Measurements from ENCODE around the gene SLC39A7. TPM values are rescaled to one million over a fixed set of nuclear protein-coding genes. Genes with fewer than 3 reads are reported as not detected.
A peak's percentile ranks its signal among the peaks of the same experiment; 100 is the strongest.

Gene SLC39A7
- total and polyA plus RNA-seq, 2 of the 13 experiments (the other 11 are each of a cell fraction or from before 2014, with no cell fraction given) = 142 to 229 TPM

DNA sequence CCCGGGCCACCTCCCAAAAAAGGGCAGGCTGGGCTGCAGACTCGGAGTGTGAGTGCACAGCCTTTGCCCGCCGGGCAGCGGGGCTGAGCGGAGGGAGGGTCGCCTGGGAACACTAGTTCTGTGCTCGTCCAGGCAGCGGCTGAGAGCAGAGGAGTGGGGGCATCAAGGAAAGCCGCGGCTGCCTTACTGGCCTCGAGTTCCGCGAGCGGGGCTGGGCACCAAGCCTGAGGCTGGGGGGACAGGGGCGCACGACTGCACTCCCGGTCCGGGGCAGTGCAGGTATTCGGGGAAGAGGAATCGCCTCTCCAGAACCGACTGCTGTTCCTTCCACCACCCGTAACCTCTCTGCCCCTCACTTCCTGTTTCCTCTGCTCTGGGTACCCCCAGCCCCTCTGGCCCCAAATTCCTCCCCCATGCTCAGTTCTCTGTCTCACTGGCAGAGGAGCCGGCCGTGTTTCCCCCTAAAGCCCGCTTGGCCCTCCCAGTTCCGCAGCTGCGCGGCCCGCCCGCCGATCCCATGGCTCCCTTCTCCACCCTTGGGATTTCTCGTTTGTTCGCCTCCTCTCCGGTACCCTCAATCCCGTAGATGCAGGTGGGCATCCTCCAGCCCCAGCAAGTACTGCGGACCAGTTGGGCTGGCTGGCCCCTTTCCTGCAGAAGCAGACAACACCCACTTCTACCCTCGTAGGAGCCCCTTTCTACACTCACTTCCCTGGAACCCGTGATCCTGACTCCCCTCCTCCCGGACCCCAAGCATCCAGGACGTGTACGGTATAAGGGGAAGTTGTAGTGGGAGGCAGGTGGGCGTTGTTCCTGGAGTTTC lies 12.7 kb downstream of the SLC39A7 start (continued):
- TF ChIP-seq REPIN1 (CRISPR knock-in tag; IDR thresholded peaks at IDR 0.05; ENCODE audit: borderline replicate concordance, low read depth) (0 out of 2 replicates have a peak, but pooled peaks have one; percentile 15), RFXAP (CRISPR knock-in tag; IDR thresholded peaks at IDR 0.05; ENCODE audit: borderline replicate concordance) (peak; percentile 68; the same call in 1 of the 2 replicates), AGO2 (optimal IDR thresholded peaks at IDR 0.05; ENCODE audit: low read depth, low read length) (peak; percentile 99), ZNF547 (CRISPR knock-in tag; IDR thresholded peaks at IDR 0.05) (peak; percentile 51; the same call in 1 of the 2 replicates), ZSCAN25 (CRISPR knock-in tag; IDR thresholded peaks at IDR 0.05) (0 out of 2 replicates have a peak, but pooled peaks have one; percentile 31), SOX13 (IDR thresholded peaks at IDR 0.05) (no peak), SOX13 (CRISPR knock-in tag; conservative IDR thresholded peaks at IDR 0.05 in 1 of 2, IDR thresholded peaks at IDR 0.05 in 1 of 2) (0 out of 4 replicates have a peak, but pooled peaks of 1 of the 2 experiments have one; percentile 21), ZNF407 (CRISPR knock-in tag; IDR thresholded peaks at IDR 0.05; ENCODE audit: not compliant biosample characterization) (peak; percentile 84), ZNF101 (CRISPR knock-in tag; IDR thresholded peaks at IDR 0.05; ENCODE audit: borderline replicate concordance, low read depth) (no peak)
- TF ChIP-seq, protein P1, sequence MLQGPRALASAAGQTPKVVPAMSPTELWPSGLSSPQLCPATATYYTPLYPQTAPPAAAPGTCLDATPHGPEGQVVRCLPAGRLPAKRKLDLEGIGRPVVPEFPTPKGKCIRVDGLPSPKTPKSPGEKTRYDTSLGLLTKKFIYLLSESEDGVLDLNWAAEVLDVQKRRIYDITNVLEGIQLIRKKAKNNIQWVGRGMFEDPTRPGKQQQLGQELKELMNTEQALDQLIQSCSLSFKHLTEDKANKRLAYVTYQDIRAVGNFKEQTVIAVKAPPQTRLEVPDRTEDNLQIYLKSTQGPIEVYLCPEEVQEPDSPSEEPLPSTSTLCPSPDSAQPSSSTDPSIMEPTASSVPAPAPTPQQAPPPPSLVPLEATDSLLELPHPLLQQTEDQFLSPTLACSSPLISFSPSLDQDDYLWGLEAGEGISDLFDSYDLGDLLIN (CRISPR knock-in tag; IDR thresholded peaks at IDR 0.05; ENCODE audit: borderline replicate concordance) = 0 out of 2 replicates have a peak, but pooled peaks have one; percentile 40
